HepG2 (cell line): ENCODE measurements around the gene URAD. TPM values are rescaled to one million over a fixed set of nuclear protein-coding genes. Genes with fewer than 3 reads are reported as not detected.

Experiments used
- AGO2 ChIP-seq: fragments of 200-400 bp; formaldehyde crosslinking; optimal IDR thresholded peaks from 2 replicates; pipeline ENCODE3; 2017; ENCODE audit warnings: mild to moderate bottlenecking, low read depth, low read length, moderate library complexity
- BATF2 ChIP-seq: sonication (generic); formaldehyde crosslinking; IDR thresholded peaks from 2 replicates; pipeline ENCODE4 v1.8.0; 2022; ENCODE audit warnings: mild to moderate bottlenecking, missing genetic modification reagents, moderate library complexity
- CBX2 ChIP-seq, 2 experiments: fragments of 200-600 bp in 1 of 2; sonication (generic); formaldehyde crosslinking in 1 of 2; IDR thresholded peaks; 2 replicates each; pipeline versions ENCODE4 v1.7.0 to v1.8.1; 2018 to 2022; ENCODE audit warnings: low read depth in 2 of 2, low read length in 1 of 2, mild to moderate bottlenecking in 1 of 2, missing genetic modification reagents in 1 of 2
- CCDC6 ChIP-seq: sonication (generic); formaldehyde crosslinking; IDR thresholded peaks from 2 replicates; pipeline ENCODE4 v1.8.1; 2022; ENCODE audit warnings: mild to moderate bottlenecking, missing genetic modification reagents, moderate library complexity
- CTCF ChIP-seq: sonication (generic); formaldehyde crosslinking; IDR thresholded peaks from 2 replicates; pipeline ENCODE4 v1.5.0; 2020; ENCODE audit warnings: mild to moderate bottlenecking, missing genetic modification reagents, moderate library complexity
- FOSL1 ChIP-seq: sonication (generic); formaldehyde crosslinking; IDR thresholded peaks from 2 replicates; pipeline ENCODE4 v1.9.0; 2021; ENCODE audit warnings: missing genetic modification reagents, borderline replicate concordance
- KIAA2018 ChIP-seq: sonication (generic); formaldehyde crosslinking; IDR thresholded peaks from 2 replicates; pipeline ENCODE4 v1.5.0; 2020; ENCODE audit warnings: mild to moderate bottlenecking, missing genetic modification reagents, borderline replicate concordance
- TRAFD1 ChIP-seq: sonication (generic); formaldehyde crosslinking; IDR thresholded peaks from 2 replicates; pipeline ENCODE4 v1.5.1; 2020; ENCODE audit warnings: missing genetic modification reagents, mild to moderate bottlenecking, borderline replicate concordance
- polyA plus RNA-seq, 8 experiments: library from polyadenylated mRNA; depleted of rRNA in 3 of 8; stranded (reverse) in 7 of 8; unstranded in 1 of 8; fragments of >200 nt; fragmentation: Illumina TruSeq in 4 of 8; extraction: Trizol in 4 of 8; gene quantifications; 2 replicates each; pipeline versions ENCODE4 v1.2.1 to v1.2.3, GENCODE V29; 2011 to 2016; ENCODE audit warnings: low read depth in 4 of 8, missing spikeins in 1 of 8, mixed read lengths in 1 of 8; ENCODE audit not compliant: insufficient read depth in 1 of 8
- total RNA-seq, 5 experiments: library from RNA; depleted of rRNA; stranded (reverse); fragments of >200 nt; fragmentation: Illumina TruSeq; extraction: Trizol; gene quantifications; 2 replicates each; pipeline ENCODE4 v1.2.3, GENCODE V29; 2016; ENCODE audit warnings: low read depth in 1 of 5

URAD gene
- total and polyA plus RNA-seq, 2 of the 13 experiments (the other 11 are each of a cell fraction or from before 2014, with no cell fraction given), result not detected

GRCh38 chr13:27960362-27961226 is 27.9 kb downstream of the URAD start (continued):
- TF ChIP-seq KIAA2018 (CRISPR knock-in tag) (no peak), BATF2 (CRISPR knock-in tag) (peak; percentile 66; the same call in 1 of the 2 replicates), AGO2 (peak; percentile 48), CCDC6 (CRISPR knock-in tag) (peak; percentile 74; the same call in 1 of the 2 replicates), CTCF (CRISPR knock-in tag) (peak; percentile 90), CBX2 (IDR thresholded peaks at IDR 0.05; ENCODE audit: low read depth, low read length) (0 out of 2 replicates have a peak, but pooled peaks have one; percentile 6), CBX2 (CRISPR knock-in tag; IDR thresholded peaks at IDR 0.05; ENCODE audit: low read depth) (0 out of 2 replicates have a peak, but pooled peaks have one; percentile 35), FOSL1 (CRISPR knock-in tag) (no peak), TRAFD1 (CRISPR knock-in tag) (peak; percentile 58; the same call in 1 of the 2 replicates)
